SK-N-SH (cell line): ENCODE measurements around the gene NOCT.

ENCODE experiments used
- RAD21 ChIP-seq: IDR thresholded peaks from 2 replicates; pipeline ENCODE4 v1.6.1; 2012; ENCODE audit warnings: mild to moderate bottlenecking, low read length
- SMC3 ChIP-seq: IDR thresholded peaks from 2 replicates; pipeline ENCODE4 v1.6.1; 2012; ENCODE audit warnings: low read depth, low read length, improper control_type of control experiment
- YY1 ChIP-seq: IDR thresholded peaks from 2 replicates; pipeline ENCODE4 v1.4.0; 2012; ENCODE audit warnings: low read depth, mild to moderate bottlenecking
- TF ChIP-seq, protein P1 (sequence below): fragments of 200-600 bp; sonication (generic); IDR thresholded peaks from 2 replicates; pipeline ENCODE4 v1.6.1; 2017; ENCODE audit warnings: antibody characterized with exemption, mild to moderate bottlenecking, moderate library complexity

DNA sequence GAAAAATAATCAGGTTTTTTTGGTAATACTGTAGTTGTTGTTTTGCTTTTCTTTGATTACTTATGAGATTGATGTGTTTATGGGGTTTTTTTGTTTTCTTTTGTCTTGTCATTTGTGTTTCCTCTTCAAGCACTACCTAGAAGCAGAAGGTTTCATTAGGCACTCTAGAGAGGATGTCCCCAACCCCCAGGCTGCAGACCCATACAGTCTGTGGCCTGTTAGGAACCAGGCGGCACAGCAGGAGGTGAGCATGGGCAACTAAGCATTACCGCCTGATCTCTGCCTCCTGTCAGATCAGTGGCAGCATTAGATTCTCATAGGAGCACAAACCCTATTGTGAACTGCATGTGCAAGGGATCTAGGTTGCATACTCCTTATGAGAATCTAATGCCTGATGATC is 22.9 kb upstream of the NOCT start:
- TF ChIP-seq, protein P1, sequence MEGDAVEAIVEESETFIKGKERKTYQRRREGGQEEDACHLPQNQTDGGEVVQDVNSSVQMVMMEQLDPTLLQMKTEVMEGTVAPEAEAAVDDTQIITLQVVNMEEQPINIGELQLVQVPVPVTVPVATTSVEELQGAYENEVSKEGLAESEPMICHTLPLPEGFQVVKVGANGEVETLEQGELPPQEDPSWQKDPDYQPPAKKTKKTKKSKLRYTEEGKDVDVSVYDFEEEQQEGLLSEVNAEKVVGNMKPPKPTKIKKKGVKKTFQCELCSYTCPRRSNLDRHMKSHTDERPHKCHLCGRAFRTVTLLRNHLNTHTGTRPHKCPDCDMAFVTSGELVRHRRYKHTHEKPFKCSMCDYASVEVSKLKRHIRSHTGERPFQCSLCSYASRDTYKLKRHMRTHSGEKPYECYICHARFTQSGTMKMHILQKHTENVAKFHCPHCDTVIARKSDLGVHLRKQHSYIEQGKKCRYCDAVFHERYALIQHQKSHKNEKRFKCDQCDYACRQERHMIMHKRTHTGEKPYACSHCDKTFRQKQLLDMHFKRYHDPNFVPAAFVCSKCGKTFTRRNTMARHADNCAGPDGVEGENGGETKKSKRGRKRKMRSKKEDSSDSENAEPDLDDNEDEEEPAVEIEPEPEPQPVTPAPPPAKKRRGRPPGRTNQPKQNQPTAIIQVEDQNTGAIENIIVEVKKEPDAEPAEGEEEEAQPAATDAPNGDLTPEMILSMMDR = no peak
- TF ChIP-seq YY1 = no peak
- no peak for TF ChIP-seq SMC3
- TF ChIP-seq RAD21 = no peak
